K562 (cell line): Measurements from ENCODE around the gene AS3MT. TPM values are rescaled to one million over a fixed set of nuclear protein-coding genes. Genes with fewer than 3 reads are reported as not detected.

ENCODE experiments used
- CBX3 ChIP-seq, 2 experiments: IDR thresholded peaks; 1 replicate in 1 of 2; 2 replicates in 1 of 2; pipeline ENCODE4 v1.6.1; 2012; ENCODE audit warnings: inconsistent platforms in 2 of 2, low read length in 2 of 2, borderline replicate concordance in 1 of 2, control low read depth in 1 of 2
- polyA plus RNA-seq, 8 experiments: library from polyadenylated mRNA; depleted of rRNA in 4 of 8; stranded (reverse) in 5 of 8; unstranded in 3 of 8; fragments of >200 nt; fragmentation: Nextera tagmentation in 2 of 8; fragmentation: Illumina TruSeq in 1 of 8; extraction: Ambion mirVana in 2 of 8; extraction: Trizol in 1 of 8; gene quantifications; 2 replicates each; pipeline versions ENCODE4 v1.2.1 to v1.2.3, GENCODE V29; 2011 to 2014; ENCODE audit warnings: inconsistent platforms in 1 of 8, missing spikeins in 1 of 8
- total RNA-seq, 7 experiments: library from RNA; depleted of rRNA in 6 of 7; stranded (reverse); fragments of >200 nt in 6 of 7; fragmentation: Illumina TruSeq in 2 of 7; extraction: Trizol in 2 of 7; gene quantifications; 2 replicates each; pipeline versions ENCODE4 v1.2.1 to v1.2.3, GENCODE V29; 2011 to 2021; ENCODE audit warnings: low replicate concordance in 1 of 7
- TF ChIP-seq, protein P1 (sequence below): sonication (generic); formaldehyde crosslinking; IDR thresholded peaks from 2 replicates; pipeline ENCODE4 v1.9.0; 2022; ENCODE audit warnings: mild to moderate bottlenecking, missing genetic modification reagents
- TF ChIP-seq, protein P2 (sequence below): fragments of 250-450 bp; sonication (Bioruptor Pico); IDR thresholded peaks from 2 replicates; pipeline ENCODE4 v1.4.0; 2020
- TF ChIP-seq, protein P3 (sequence below), 2 experiments: fragments of 450-650 bp; formaldehyde crosslinking in 1 of 2; IDR thresholded peaks; 2 replicates each; pipeline versions ENCODE4 v1.4.0 to v1.6.1; 2014 to 2020; ENCODE audit warnings: mild to moderate bottlenecking in 2 of 2, borderline replicate concordance in 1 of 2, low read depth in 1 of 2
- TF ChIP-seq, protein P4 (sequence below): fragments of 200-800 bp; sonication (Bioruptor generic); IDR thresholded peaks from 2 replicates; pipeline ENCODE4 v1.6.1; 2017; ENCODE audit warnings: missing genetic modification characterization, missing compliant biosample characterization

AS3MT gene
- total and polyA plus RNA-seq, 9 of the 15 experiments (the other 6 are each of a cell fraction or from before 2014, with no cell fraction given) = 0.04 to 0.33 (median 0.19) TPM; not detected in 2

DNA sequence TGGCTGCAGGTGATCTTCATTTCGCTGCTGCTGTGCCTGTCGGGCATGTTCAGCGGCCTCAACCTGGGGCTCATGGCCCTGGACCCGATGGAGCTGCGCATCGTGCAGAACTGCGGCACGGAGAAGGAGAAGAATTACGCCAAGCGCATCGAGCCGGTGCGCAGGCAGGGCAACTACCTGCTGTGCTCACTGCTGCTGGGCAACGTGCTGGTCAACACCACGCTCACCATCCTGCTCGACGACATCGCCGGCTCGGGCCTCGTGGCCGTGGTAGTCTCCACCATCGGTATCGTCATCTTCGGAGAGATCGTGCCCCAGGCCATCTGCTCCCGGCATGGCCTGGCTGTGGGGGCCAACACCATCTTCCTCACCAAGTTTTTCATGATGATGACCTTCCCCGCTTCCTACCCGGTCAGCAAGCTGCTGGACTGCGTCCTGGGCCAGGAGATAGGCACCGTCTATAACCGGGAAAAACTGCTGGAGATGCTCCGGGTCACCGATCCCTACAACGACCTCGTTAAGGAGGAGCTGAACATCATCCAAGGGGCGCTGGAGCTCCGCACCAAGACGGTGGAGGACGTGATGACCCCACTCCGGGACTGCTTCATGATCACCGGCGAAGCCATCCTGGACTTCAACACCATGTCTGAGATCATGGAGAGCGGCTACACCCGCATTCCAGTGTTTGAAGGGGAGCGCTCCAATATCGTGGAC is 50.1 kb downstream of the AS3MT start (continued):
- TF ChIP-seq, protein P1, sequence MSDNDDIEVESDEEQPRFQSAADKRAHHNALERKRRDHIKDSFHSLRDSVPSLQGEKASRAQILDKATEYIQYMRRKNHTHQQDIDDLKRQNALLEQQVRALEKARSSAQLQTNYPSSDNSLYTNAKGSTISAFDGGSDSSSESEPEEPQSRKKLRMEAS (CRISPR knock-in tag) = peak; percentile 85
- TF ChIP-seq, protein P2, sequence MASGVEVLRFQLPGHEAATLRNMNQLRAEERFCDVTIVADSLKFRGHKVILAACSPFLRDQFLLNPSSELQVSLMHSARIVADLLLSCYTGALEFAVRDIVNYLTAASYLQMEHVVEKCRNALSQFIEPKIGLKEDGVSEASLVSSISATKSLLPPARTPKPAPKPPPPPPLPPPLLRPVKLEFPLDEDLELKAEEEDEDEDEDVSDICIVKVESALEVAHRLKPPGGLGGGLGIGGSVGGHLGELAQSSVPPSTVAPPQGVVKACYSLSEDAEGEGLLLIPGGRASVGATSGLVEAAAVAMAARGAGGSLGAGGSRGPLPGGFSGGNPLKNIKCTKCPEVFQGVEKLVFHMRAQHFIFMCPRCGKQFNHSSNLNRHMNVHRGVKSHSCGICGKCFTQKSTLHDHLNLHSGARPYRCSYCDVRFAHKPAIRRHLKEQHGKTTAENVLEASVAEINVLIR (CRISPR knock-in tag) = no peak
- no peak for TF ChIP-seq CBX3 (IDR thresholded peaks at IDR 0.05; ENCODE audit: borderline replicate concordance in 1 of 2, low read length in 2 of 2)
- TF ChIP-seq, protein P3, sequence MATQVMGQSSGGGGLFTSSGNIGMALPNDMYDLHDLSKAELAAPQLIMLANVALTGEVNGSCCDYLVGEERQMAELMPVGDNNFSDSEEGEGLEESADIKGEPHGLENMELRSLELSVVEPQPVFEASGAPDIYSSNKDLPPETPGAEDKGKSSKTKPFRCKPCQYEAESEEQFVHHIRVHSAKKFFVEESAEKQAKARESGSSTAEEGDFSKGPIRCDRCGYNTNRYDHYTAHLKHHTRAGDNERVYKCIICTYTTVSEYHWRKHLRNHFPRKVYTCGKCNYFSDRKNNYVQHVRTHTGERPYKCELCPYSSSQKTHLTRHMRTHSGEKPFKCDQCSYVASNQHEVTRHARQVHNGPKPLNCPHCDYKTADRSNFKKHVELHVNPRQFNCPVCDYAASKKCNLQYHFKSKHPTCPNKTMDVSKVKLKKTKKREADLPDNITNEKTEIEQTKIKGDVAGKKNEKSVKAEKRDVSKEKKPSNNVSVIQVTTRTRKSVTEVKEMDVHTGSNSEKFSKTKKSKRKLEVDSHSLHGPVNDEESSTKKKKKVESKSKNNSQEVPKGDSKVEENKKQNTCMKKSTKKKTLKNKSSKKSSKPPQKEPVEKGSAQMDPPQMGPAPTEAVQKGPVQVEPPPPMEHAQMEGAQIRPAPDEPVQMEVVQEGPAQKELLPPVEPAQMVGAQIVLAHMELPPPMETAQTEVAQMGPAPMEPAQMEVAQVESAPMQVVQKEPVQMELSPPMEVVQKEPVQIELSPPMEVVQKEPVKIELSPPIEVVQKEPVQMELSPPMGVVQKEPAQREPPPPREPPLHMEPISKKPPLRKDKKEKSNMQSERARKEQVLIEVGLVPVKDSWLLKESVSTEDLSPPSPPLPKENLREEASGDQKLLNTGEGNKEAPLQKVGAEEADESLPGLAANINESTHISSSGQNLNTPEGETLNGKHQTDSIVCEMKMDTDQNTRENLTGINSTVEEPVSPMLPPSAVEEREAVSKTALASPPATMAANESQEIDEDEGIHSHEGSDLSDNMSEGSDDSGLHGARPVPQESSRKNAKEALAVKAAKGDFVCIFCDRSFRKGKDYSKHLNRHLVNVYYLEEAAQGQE (IDR thresholded peaks at IDR 0.05; ENCODE audit: borderline replicate concordance) = peak; percentile 7; the same call in 1 of the 2 replicates
- TF ChIP-seq, protein P3 (CRISPR knock-in tag; IDR thresholded peaks at IDR 0.05; ENCODE audit: low read depth) = no peak
- TF ChIP-seq, protein P4, sequence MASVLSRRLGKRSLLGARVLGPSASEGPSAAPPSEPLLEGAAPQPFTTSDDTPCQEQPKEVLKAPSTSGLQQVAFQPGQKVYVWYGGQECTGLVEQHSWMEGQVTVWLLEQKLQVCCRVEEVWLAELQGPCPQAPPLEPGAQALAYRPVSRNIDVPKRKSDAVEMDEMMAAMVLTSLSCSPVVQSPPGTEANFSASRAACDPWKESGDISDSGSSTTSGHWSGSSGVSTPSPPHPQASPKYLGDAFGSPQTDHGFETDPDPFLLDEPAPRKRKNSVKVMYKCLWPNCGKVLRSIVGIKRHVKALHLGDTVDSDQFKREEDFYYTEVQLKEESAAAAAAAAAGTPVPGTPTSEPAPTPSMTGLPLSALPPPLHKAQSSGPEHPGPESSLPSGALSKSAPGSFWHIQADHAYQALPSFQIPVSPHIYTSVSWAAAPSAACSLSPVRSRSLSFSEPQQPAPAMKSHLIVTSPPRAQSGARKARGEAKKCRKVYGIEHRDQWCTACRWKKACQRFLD (CRISPR knock-in tag) = no peak
- TF ChIP-seq, all 486 proteins: peak for 20
